AG04450 (cell line): Measurements from ENCODE around the gene P2RX5. TPM values are rescaled to one million over a fixed set of nuclear protein-coding genes. Genes with fewer than 3 reads are reported as not detected.
"Not testable (repeated sequence)": the region's sequence is repeated elsewhere in the genome, so short reads cannot be mapped to it uniquely, and the experiment has no call there.

Source experiments
- CTCF ChIA-PET: fragments of 300-600, 350-600 bp; formaldehyde crosslinking; extraction: SDS; loops from one replicate; lab custom pipeline; 2022; ENCODE audit warnings: antibody characterized with exemption, inconsistent platforms; lab: Charles Lee
- POLR2A ChIA-PET: fragments of 350-600 bp; formaldehyde crosslinking; extraction: SDS; loops from one replicate; lab custom pipeline; 2021; ENCODE audit warnings: antibody characterized with exemption, inconsistent platforms; lab: Yijun Ruan, JAX
- DNase-seq: peaks from one replicate; pipeline ENCODE4 v3.0.0-alpha.2; 2011; ENCODE audit warnings: low read depth, low spot score
- H3K27ac ChIP-seq: one replicate; pipeline ENCODE4 v1.5.1; 2012; ENCODE audit warnings: low read depth, low read length, control low read depth
- H3K27me3 ChIP-seq: one replicate; pipeline ENCODE4 v1.6.0; 2012; ENCODE audit warnings: low read length; ENCODE audit not compliant: control insufficient read depth, insufficient read depth
- H3K4me3 ChIP-seq: 2 replicates; pipeline ENCODE4 v1.5.1; 2011; ENCODE audit warnings: mild to moderate bottlenecking, low read depth, low read length, control low read depth
- H3K9me3 ChIP-seq: 2 replicates; pipeline ENCODE4 v1.5.1; 2012; ENCODE audit warnings: low read length; ENCODE audit not compliant: control insufficient read depth, insufficient read depth
- CTCF ChIP-seq: IDR thresholded peaks from 2 replicates; pipeline ENCODE4 v1.5.1; 2011; ENCODE audit warnings: low read depth, low read length, control low read depth, inconsistent platforms
- polyA plus RNA-seq: library from polyadenylated mRNA; depleted of rRNA; stranded (reverse); fragments of >200 nt; gene quantifications from 2 replicates; pipeline ENCODE4 v1.2.3, GENCODE V29; 2011

P2RX5 gene
- polyA plus RNA-seq, 1 experiment = 4.5 TPM

GRCh38 chr17:3730881-3731429 lies 35.0 kb upstream of the P2RX5 start:
- Histone ChIP-seq H3K27me3 (no peaks in the 10 kb centered on the region), H3K4me3 (no peak overlapping the region), H3K9me3 (no peaks in the 10 kb centered on the region), H3K27ac (peak overlapping the region; percentile 23)
- no peak for DNase-seq
- TF ChIP-seq CTCF = no peak
- ChIA-PET CTCF (interaction anchor here (1.3 to 4.6 kb wide), 2 partner anchors 8 to 97 kb away, joined by 4 to 18 read pairs; partner anchors contain the start of gene HASPIN), POLR2A (interaction anchor here (0.6 to 0.7 kb wide), 3 partner anchors 64 to 379 kb away, joined by 4 read pairs; no protein-coding TSS in a partner anchor)

DNA sequence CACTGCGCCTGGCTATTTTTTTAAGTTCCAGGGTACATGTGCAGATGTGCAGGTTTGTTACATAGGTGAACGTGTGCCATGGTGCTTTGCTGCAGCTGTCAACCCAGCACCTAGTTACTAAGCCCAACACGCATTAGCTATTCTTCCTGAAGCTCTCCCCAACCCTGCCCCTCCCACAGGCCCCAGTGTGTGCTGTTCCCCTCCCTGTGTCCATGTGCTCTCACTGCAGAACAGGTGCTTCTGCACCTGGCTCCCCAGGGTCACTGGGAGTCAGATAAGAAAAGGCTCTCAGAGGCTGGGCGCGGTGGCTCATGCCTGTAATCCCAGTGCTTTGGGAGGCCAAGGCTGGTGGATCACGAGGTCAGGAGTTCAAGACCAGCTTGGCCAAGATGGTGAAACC lies 33.9 kb upstream of the P2RX5 start:
- ChIA-PET POLR2A (interaction anchor here (1.1 kb wide), 1 partner anchor 62 kb away, joined by 6 read pairs; no protein-coding TSS in a partner anchor), CTCF (interaction anchor here (3.4 kb wide), 1 partner anchor 8 kb away, joined by 22 read pairs; no protein-coding TSS in a partner anchor)
- Histone ChIP-seq H3K4me3 (no peak overlapping the region), H3K9me3 (no peaks in the 10 kb centered on the region), H3K27ac (no peak overlapping the region), H3K27me3 (no peaks in the 10 kb centered on the region)
- no peak for TF ChIP-seq CTCF
- DNase-seq = no peak

GRCh38 chr17:3728099-3728498 lies 32.1 kb upstream of the P2RX5 start:
- H3K27me3 ChIP-seq, H3K27ac ChIP-seq, H3K9me3 ChIP-seq, DNase-seq, H3K4me3 ChIP-seq, POLR2A ChIA-PET: not testable (repeated sequence)
- CTCF ChIA-PET = interaction anchor here (1.5 to 3.4 kb wide), 2 partner anchors 10 to 118 kb away, joined by 4 to 22 read pairs; partner anchors contain the start of gene NCBP3

DNA sequence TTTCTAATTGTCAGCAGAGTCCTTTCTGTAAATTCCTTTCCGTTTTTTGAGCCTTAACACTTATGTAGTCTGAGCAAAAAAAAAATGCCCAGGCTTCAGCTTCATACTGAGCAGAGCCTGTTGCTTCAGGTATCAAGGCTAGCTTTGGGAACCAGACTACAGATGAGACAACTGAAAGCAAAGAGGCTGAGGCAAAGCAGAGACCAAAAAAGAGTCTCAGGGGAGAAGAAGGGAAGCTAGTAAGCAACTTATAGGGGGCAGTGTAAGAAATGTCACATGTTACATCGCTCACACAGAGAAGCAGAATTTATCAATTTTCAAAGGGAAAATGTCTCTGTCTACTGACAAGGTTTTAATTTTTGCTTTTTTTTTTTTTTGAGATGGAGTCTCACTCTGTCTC lies 31.1 kb upstream of the P2RX5 start:
- CTCF ChIA-PET = interaction anchor here (3.4 kb wide), 1 partner anchor 11 kb away, joined by 22 read pairs; no protein-coding TSS in a partner anchor
- Histone ChIP-seq H3K27me3 (no peaks in the 10 kb centered on the region), H3K27ac (no peak overlapping the region), H3K4me3 (no peak overlapping the region), H3K9me3 (no peaks in the 10 kb centered on the region; the same call in 1 of the 2 replicates)
- POLR2A ChIA-PET = no interaction called here
- TF ChIP-seq CTCF = no peak
- DNase-seq = no peak

GRCh38 chr17:3724378-3725077 lies 28.6 kb upstream of the P2RX5 start:
- DNase-seq = no peak
- Histone ChIP-seq H3K27me3 (no peaks in the 10 kb centered on the region), H3K4me3 (peak overlapping the region; percentile 94), H3K27ac (no peak overlapping the region), H3K9me3 (no peaks in the 10 kb centered on the region; the same call in 1 of the 2 replicates)
- POLR2A ChIA-PET = interaction anchor here (2.4 kb wide), 1 partner anchor 56 kb away, joined by 14 read pairs; the partner anchor contains the start of genes EMC6 and TAX1BP3
- CTCF ChIA-PET = interaction anchor here (0.6 to 2.0 kb wide), 2 partner anchors 42 to 284 kb away, joined by 5 to 15 read pairs; no protein-coding TSS in a partner anchor
- no peak for TF ChIP-seq CTCF
